ENCODE results near the gene ROGDI. TPM values are rescaled to one million over a fixed set of nuclear protein-coding genes. Genes with fewer than 3 reads are reported as not detected.

The ROGDI gene
- polyA plus RNA-seq, 1 donor (not counting 4 experiments of a cell fraction or from before 2014, with no cell fraction given) = 20.5 TPM

DNA sequence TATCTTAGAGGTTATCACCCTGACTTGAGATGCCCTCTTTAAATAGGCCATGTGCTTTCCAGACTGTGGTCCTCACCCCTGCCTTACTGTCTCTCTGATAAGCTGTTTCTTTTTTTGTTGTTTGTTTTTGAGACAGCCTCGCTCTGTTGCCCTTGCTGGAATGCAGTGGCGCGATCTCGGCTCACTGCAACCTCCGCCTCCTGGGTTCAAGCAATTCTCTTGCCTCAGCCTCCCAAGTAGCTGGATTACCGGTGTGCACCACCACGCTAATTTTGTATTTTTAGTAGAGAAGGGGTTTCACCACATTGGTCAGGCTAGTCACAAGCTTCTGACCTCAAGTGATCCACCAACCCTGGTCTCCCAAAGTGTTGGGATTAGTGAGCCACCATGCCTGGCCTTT lies 13.5 kb downstream of the ROGDI start:
- dilution Hi-C loops (cut with MboI; ENCODE audit: extremely low pct_ligation_motif_present, low sequenced_read_pairs) = no loop called here
- H3K9ac ChIP-seq (ENCODE audit: control insufficient read depth, extremely low read depth, insufficient read depth, low read length) = no peak overlapping the region
- DNase-seq (ENCODE audit: low read depth, low spot score) = no peak
- H3K4me2 ChIP-seq (ENCODE audit: control insufficient read depth, extremely low read depth, insufficient read depth, low read depth, low read length) = no peak overlapping the region
- no peak overlapping the region for H3K27ac ChIP-seq (ENCODE audit: control insufficient read depth, insufficient read depth, low read length)
- TF ChIP-seq CTCF (optimal IDR thresholded peaks at IDR 0.05 in 1 of 3, IDR thresholded peaks at IDR 0.05 in 1 of 3, conservative IDR thresholded peaks at IDR 0.05 in 1 of 3; ENCODE audit: extremely low read depth in 1 of 3, insufficient read depth in 2 of 3, low read length in 3 of 3) = no peak
- no peak for TF ChIP-seq EZH2 (IDR thresholded peaks at IDR 0.05; ENCODE audit: low read length)
- H3K27me3 ChIP-seq (ENCODE audit: control insufficient read depth, extremely low read depth, insufficient read depth, low read length) = no peaks in the 10 kb centered on the region
- FAIRE-seq = no peak
- no peaks in the 10 kb centered on the region for H3K36me3 ChIP-seq (ENCODE audit: control insufficient read depth in 2 of 2, extremely low read depth in 1 of 2, insufficient read depth in 2 of 2, low read length in 2 of 2)
- H3K9me1 ChIP-seq (ENCODE audit: control insufficient read depth, extremely low read depth, insufficient read depth, low read length) = no peaks in the 10 kb centered on the region
- no peak overlapping the region for H2AFZ ChIP-seq (ENCODE audit: control insufficient read depth, low read length)
- no peaks in the 10 kb centered on the region for H3K9me3 ChIP-seq (ENCODE audit: control insufficient read depth, low read depth, low read length)
- peaks cover 2% of the 10 kb centered on the region for H3K4me1 ChIP-seq (ENCODE audit: control insufficient read depth, extremely low read depth, insufficient read depth, low read length)
- H3K79me2 ChIP-seq (ENCODE audit: control insufficient read depth, insufficient read depth, low read length) = no peaks in the 10 kb centered on the region
- H3K4me3 ChIP-seq (ENCODE audit: control insufficient read depth in 2 of 3, extremely low read depth in 1 of 3, insufficient read depth in 2 of 3, low read depth in 1 of 3, low read length in 3 of 3) = no peak overlapping the region
- H4K20me1 ChIP-seq (ENCODE audit: control insufficient read depth, extremely low read depth, insufficient read depth, low read length) = no peaks in the 10 kb centered on the region

DNA sequence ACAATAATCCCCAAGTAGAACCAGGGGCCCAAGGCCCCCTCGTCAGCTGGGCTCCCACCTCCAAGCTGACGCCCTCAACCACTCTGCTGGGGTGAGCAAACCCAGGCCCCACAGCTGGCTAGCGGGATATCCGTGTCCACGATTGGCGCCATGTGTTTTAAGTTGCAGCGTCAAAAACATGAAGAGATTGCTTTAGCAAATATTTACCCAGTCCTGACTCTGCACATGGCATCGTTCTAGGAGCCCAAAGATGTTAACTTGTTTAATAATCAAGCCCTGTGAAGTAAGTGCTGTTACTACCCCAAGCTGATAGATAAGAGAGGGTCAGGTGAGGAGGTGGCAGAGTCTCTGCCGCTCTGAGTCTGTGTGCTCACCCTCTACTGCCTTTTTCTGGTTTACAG lies 13.9 kb downstream of the ROGDI start:
- no peak overlapping the region for H3K9ac ChIP-seq (ENCODE audit: control insufficient read depth, extremely low read depth, insufficient read depth, low read length)
- no peak overlapping the region for H3K4me3 ChIP-seq (ENCODE audit: control insufficient read depth in 2 of 3, extremely low read depth in 1 of 3, insufficient read depth in 2 of 3, low read depth in 1 of 3, low read length in 3 of 3)
- no peaks in the 10 kb centered on the region for H3K79me2 ChIP-seq (ENCODE audit: control insufficient read depth, insufficient read depth, low read length)
- H3K27ac ChIP-seq (ENCODE audit: control insufficient read depth, insufficient read depth, low read length) = no peak overlapping the region
- H3K9me3 ChIP-seq (ENCODE audit: control insufficient read depth, low read depth, low read length) = no peaks in the 10 kb centered on the region
- H3K36me3 ChIP-seq (ENCODE audit: control insufficient read depth in 2 of 2, extremely low read depth in 1 of 2, insufficient read depth in 2 of 2, low read length in 2 of 2) = no peaks in the 10 kb centered on the region
- H3K9me1 ChIP-seq (ENCODE audit: control insufficient read depth, extremely low read depth, insufficient read depth, low read length) = no peaks in the 10 kb centered on the region
- dilution Hi-C loops (cut with MboI; ENCODE audit: extremely low pct_ligation_motif_present, low sequenced_read_pairs) = no loop called here
- H4K20me1 ChIP-seq (ENCODE audit: control insufficient read depth, extremely low read depth, insufficient read depth, low read length) = no peaks in the 10 kb centered on the region
- TF ChIP-seq EZH2 (IDR thresholded peaks at IDR 0.05; ENCODE audit: low read length) (no peak), CTCF (optimal IDR thresholded peaks at IDR 0.05 in 1 of 3, IDR thresholded peaks at IDR 0.05 in 1 of 3, conservative IDR thresholded peaks at IDR 0.05 in 1 of 3; ENCODE audit: extremely low read depth in 1 of 3, insufficient read depth in 2 of 3, low read length in 3 of 3) (no peak)
- H2AFZ ChIP-seq (ENCODE audit: control insufficient read depth, low read length) = no peak overlapping the region
- no peaks in the 10 kb centered on the region for H3K27me3 ChIP-seq (ENCODE audit: control insufficient read depth, extremely low read depth, insufficient read depth, low read length)
- no peak for FAIRE-seq
- DNase-seq (ENCODE audit: low read depth, low spot score) = no peak
- peaks cover 2% of the 10 kb centered on the region for H3K4me1 ChIP-seq (ENCODE audit: control insufficient read depth, extremely low read depth, insufficient read depth, low read length)
- H3K4me2 ChIP-seq (ENCODE audit: control insufficient read depth, extremely low read depth, insufficient read depth, low read depth, low read length) = no peak overlapping the region
